Measurements from ENCODE around the gene TRAK1. TPM values are rescaled to one million over a fixed set of nuclear protein-coding genes. Genes with fewer than 3 reads are reported as not detected.

The TRAK1 gene
- total and polyA plus RNA-seq, 2 of the 4 experiments (the other 2 are of a cell fraction) = 25.6 to 28.1 TPM

DNA sequence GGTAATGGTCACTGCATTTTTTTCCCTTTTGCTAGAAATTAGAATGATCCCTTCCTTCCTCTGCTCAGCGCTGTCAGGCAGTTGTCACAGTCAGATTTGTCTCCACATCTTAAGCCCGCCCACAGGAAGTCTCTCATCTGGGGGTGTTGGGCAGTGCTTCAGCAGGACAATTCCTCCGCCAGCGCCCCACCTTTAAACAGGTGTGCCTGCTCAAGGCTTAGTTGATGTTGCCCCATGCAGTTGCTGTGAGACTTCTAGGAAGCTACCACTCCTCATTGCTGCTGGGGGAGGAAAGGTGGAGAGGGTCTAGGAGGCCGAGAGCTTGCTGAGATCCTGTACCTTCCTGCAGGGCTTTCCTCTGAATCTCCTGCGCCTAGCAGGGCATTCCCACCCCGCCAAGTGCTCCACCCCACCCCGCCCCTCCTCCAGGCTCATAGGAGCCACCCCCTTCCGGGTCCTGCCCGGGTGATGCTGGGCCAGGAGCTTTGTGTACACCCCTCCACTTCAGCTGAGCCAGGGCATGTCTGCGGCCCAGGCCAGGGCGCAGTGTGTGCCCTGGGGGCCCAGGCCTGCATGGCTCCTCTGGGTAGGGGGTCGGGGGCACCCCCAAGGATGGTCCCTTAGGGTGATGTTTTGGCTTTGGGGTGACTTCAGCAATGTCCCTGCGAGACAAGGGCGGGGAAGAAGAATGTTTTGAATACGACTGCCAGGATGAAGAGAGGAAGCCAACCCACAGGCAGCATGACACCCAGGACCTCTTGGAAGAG is 68.7 kb downstream of the TRAK1 start (continued):
- TF ChIP-seq RCOR1 (IDR thresholded peaks at IDR 0.05; ENCODE audit: insufficient replicate concordance, low read length) = no peak
- no peak for TF ChIP-seq FOS (IDR thresholded peaks at IDR 0.05; ENCODE audit: low read depth, low read length)

DNA sequence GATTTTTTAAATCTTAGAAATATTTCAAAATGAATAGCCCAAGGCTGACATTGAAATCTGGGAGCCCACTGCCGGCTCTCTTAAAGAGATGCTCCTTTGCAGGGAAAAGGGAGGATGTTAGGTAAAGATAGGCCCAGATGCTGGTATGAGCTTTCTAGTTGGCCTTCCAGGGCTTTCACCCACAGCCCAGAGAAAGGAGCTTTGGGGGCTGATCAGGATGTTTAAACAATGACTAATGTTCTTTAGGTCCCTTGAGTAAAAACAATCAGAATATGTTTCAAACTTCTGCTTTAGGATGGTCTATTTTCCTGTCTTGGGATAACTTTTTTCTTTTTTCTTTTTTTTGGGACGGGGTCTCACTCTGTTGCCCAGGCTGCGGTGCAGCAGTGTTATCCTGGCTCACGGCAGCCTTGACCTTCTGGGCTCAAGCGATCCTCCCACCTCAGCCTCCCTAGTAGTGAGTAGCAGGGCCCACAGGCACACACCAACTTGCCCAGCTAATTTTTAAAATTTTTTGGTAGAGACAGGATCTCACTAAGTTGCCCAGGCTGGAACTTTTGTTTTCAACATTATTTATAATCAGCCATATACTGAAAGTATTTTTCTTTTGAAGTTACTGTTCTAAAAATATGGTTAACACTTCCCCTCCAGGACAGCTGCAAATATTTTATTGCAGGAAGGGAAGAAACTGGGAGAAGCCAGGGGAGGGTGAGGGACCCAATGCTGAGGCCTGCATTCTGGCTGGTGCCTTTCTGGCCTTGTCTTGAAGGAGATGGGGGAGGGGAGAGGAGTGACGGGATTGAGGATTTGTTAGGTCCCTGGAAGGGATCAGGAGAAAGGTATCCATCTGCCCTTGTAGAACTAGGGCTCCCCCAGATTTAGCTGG is 70.1 kb downstream of the TRAK1 start:
- Histone ChIP-seq H3K4me1 (ENCODE audit: control insufficient read depth, insufficient read depth, low read length) (peaks cover 8% of the 10 kb centered on the region), H4K91ac (ENCODE audit: insufficient read depth, low read depth, low read length) (no peak overlapping the region; the same call in 1 of the 2 replicates), H2BK120ac (ENCODE audit: low read depth, low read length) (no peak overlapping the region), H2BK5ac (ENCODE audit: low read depth, low read length, poor library complexity, severe bottlenecking) (no peak overlapping the region), H3K4me3 (ENCODE audit: insufficient read depth, low read depth, low read length) (no peak overlapping the region), H4K8ac (ENCODE audit: low read depth in 2 of 2, low read length in 2 of 2) (no peak overlapping the region), H2AK9ac (replicated peaks; ENCODE audit: low read depth, low read length, poor library complexity) (no peak overlapping the region), H3K9ac (ENCODE audit: low read depth, low read length) (no peak overlapping the region), H4K20me1 (ENCODE audit: insufficient read depth, low read length) (no peaks in the 10 kb centered on the region; the same call in none of the 2 replicates), H3K18ac (ENCODE audit: low read depth, low read length) (no peak overlapping the region), H2BK15ac (ENCODE audit: low read depth, low read length) (no peak overlapping the region), H2AK5ac (ENCODE audit: low read depth, low read length) (peak overlapping the region; percentile 33; the same call in 1 of the 2 replicates), H3K36me3 (ENCODE audit: control insufficient read depth, insufficient read depth, low read length) (no peaks in the 10 kb centered on the region), H3K4me2 (ENCODE audit: low read depth, low read length) (no peak overlapping the region), H3K23ac (ENCODE audit: low read depth, low read length) (no peak overlapping the region), H3K27ac (ENCODE audit: insufficient read depth, low read length) (no peak overlapping the region), H3K4ac (ENCODE audit: low read depth, low read length) (peak overlapping the region; percentile 32; the same call in 1 of the 2 replicates), H2BK20ac (ENCODE audit: low read depth, low read length) (no peak overlapping the region), H3K27me3 (ENCODE audit: control insufficient read depth, insufficient read depth, low read length) (no peaks in the 10 kb centered on the region), H4K5ac (ENCODE audit: low read depth, low read length) (no peak overlapping the region), H3K14ac (replicated peaks; ENCODE audit: low read depth, low read length) (no peak overlapping the region), H3K9me3 (ENCODE audit: control insufficient read depth, insufficient read depth, low read length) (no peaks in the 10 kb centered on the region), H3K9me1 (ENCODE audit: insufficient read depth, low read length) (peaks cover 15% of the 10 kb centered on the region), H3K56ac (ENCODE audit: extremely low read depth, insufficient read depth, low read length) (no peak overlapping the region), H2AFZ (replicated peaks; ENCODE audit: low read length, poor library complexity) (no peak overlapping the region), H3K79me1 (ENCODE audit: low read depth in 1 of 2, low read length in 2 of 2) (peaks cover 5 to 35% of the 10 kb centered on the region in 2 experiments; a peak in 3 of 4 replicates)
- ChIA-PET POLR2A (ENCODE audit: unreplicated experiment) (no interaction called here), CTCF (no interaction called here)
- no TSS peak for BruUV-seq (replicated peaks)
- DNase-seq (peak; percentile 50), ATAC-seq (ENCODE audit: low read depth) (peak; percentile 63)
- in situ Hi-C loops (cut with MboI; ENCODE audit: low sequenced_read_pairs) = no loop called here
- TF ChIP-seq FOS (IDR thresholded peaks at IDR 0.05; ENCODE audit: low read depth, low read length) = no peak
- TF ChIP-seq ELK1 (IDR thresholded peaks at IDR 0.05; ENCODE audit: borderline replicate concordance, low read depth, low read length) = no peak
- no peak for TF ChIP-seq MAFK (IDR thresholded peaks at IDR 0.05; ENCODE audit: low read depth, low read length)
- TF ChIP-seq, protein P1, sequence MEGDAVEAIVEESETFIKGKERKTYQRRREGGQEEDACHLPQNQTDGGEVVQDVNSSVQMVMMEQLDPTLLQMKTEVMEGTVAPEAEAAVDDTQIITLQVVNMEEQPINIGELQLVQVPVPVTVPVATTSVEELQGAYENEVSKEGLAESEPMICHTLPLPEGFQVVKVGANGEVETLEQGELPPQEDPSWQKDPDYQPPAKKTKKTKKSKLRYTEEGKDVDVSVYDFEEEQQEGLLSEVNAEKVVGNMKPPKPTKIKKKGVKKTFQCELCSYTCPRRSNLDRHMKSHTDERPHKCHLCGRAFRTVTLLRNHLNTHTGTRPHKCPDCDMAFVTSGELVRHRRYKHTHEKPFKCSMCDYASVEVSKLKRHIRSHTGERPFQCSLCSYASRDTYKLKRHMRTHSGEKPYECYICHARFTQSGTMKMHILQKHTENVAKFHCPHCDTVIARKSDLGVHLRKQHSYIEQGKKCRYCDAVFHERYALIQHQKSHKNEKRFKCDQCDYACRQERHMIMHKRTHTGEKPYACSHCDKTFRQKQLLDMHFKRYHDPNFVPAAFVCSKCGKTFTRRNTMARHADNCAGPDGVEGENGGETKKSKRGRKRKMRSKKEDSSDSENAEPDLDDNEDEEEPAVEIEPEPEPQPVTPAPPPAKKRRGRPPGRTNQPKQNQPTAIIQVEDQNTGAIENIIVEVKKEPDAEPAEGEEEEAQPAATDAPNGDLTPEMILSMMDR (conservative IDR thresholded peaks at IDR 0.05; ENCODE audit: low read depth, low read length) = no peak
- no peak for TF ChIP-seq BHLHE40 (IDR thresholded peaks at IDR 0.05; ENCODE audit: low read depth, low read length)
- no peak for TF ChIP-seq CHD1 (IDR thresholded peaks at IDR 0.05; ENCODE audit: low read depth, low read length)
- TF ChIP-seq MAZ (IDR thresholded peaks at IDR 0.05; ENCODE audit: borderline replicate concordance, low read depth, low read length) = no peak
- dilution Hi-C loops (cut with HindIII; ENCODE audit: low sequenced_read_pairs, unreplicated experiment) = no loop called here
- no CpG with 5 or more reads among the region's 6 CpGs for WGBS, 2 experiments (ENCODE audit: extremely low coverage in 2 of 2, insufficient read length in 1 of 2)
- intact Hi-C loops (cut with micrococcal nuclease) = no loop called here
